Measurements from ENCODE around the gene RSU1.

DNA sequence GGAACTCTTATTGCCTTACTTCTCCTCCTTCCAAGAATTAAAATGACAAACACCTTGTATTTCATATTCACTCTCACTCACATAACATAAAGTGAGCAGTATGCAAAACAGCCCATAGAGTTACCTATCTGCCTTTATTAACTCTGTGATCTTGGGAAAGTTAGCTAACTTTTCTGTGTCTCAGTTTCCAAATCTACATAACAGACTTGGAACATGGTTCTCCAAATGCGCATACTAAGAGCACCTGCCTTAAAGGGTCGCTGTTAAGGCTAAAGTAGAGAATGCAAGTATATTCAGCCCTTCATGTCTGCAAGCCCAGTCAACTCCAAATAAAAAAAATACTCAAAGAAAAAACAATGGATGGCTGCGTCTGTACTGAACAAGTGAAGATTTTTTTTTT is 173.7 kb downstream of the RSU1 start:
- TF ChIP-seq, protein P1, sequence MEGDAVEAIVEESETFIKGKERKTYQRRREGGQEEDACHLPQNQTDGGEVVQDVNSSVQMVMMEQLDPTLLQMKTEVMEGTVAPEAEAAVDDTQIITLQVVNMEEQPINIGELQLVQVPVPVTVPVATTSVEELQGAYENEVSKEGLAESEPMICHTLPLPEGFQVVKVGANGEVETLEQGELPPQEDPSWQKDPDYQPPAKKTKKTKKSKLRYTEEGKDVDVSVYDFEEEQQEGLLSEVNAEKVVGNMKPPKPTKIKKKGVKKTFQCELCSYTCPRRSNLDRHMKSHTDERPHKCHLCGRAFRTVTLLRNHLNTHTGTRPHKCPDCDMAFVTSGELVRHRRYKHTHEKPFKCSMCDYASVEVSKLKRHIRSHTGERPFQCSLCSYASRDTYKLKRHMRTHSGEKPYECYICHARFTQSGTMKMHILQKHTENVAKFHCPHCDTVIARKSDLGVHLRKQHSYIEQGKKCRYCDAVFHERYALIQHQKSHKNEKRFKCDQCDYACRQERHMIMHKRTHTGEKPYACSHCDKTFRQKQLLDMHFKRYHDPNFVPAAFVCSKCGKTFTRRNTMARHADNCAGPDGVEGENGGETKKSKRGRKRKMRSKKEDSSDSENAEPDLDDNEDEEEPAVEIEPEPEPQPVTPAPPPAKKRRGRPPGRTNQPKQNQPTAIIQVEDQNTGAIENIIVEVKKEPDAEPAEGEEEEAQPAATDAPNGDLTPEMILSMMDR (IDR thresholded peaks at IDR 0.05; ENCODE audit: insufficient read depth, low read depth, low read length) = no peak
- no peak for TF ChIP-seq EZH2 (IDR thresholded peaks at IDR 0.05; ENCODE audit: insufficient read depth, low read length)

Measured in astrocyte (in vitro differentiated cells and primary cell).